22Rv1 (cell line): ENCODE measurements around the gene FAM78A.

Experiments used
- ZFX ChIP-seq: fragments of 450-650 bp; IDR thresholded peaks from 2 replicates; pipeline ENCODE4 v1.6.1; 2017; ENCODE audit warnings: antibody characterized with exemption, borderline replicate concordance
- TF ChIP-seq, protein P1 (sequence below): fragments of 450-650 bp; IDR thresholded peaks from 2 replicates; pipeline ENCODE4 v1.5.1; 2017; ENCODE audit warnings: mild to moderate bottlenecking

GRCh38 chr9:131324736-131325679 is 48.7 kb upstream of the FAM78A start:
- TF ChIP-seq, protein P1, sequence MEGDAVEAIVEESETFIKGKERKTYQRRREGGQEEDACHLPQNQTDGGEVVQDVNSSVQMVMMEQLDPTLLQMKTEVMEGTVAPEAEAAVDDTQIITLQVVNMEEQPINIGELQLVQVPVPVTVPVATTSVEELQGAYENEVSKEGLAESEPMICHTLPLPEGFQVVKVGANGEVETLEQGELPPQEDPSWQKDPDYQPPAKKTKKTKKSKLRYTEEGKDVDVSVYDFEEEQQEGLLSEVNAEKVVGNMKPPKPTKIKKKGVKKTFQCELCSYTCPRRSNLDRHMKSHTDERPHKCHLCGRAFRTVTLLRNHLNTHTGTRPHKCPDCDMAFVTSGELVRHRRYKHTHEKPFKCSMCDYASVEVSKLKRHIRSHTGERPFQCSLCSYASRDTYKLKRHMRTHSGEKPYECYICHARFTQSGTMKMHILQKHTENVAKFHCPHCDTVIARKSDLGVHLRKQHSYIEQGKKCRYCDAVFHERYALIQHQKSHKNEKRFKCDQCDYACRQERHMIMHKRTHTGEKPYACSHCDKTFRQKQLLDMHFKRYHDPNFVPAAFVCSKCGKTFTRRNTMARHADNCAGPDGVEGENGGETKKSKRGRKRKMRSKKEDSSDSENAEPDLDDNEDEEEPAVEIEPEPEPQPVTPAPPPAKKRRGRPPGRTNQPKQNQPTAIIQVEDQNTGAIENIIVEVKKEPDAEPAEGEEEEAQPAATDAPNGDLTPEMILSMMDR: no peak
- no peak for TF ChIP-seq ZFX
